Osteoblast (primary cell): ENCODE data around the gene OBSCN. TPM values are rescaled to one million over a fixed set of nuclear protein-coding genes. Genes with fewer than 3 reads are reported as not detected.
"Not testable (repeated sequence)": the region's sequence is repeated elsewhere in the genome, so short reads cannot be mapped to it uniquely, and the experiment has no call there.

Experiments used
- DNase-seq: peaks from one replicate; pipeline ENCODE4 v3.0.0; 2011; ENCODE audit warnings: low spot score, mixed read lengths; ENCODE audit not compliant: insufficient read length; ENCODE audit errors: missing footprints
- H2AFZ ChIP-seq: 2 replicates; pipeline ENCODE4 v1.6.0; 2011; ENCODE audit warnings: mild to moderate bottlenecking, low read length
- H3K27ac ChIP-seq: 2 replicates; pipeline ENCODE4 v1.5.1; 2011; ENCODE audit warnings: mild to moderate bottlenecking, low read depth, low read length, moderate library complexity
- H3K27me3 ChIP-seq: 2 replicates; pipeline ENCODE4 v1.6.0; 2012; ENCODE audit warnings: mild to moderate bottlenecking, control low read depth, inconsistent platforms, low read length, moderate library complexity; ENCODE audit not compliant: insufficient read depth
- H3K36me3 ChIP-seq: 2 replicates; pipeline ENCODE4 v1.5.1; 2011; ENCODE audit warnings: mild to moderate bottlenecking, low read length, control low read depth, moderate library complexity; ENCODE audit not compliant: insufficient read depth
- H3K4me1 ChIP-seq: 2 replicates; pipeline ENCODE4 v1.5.1; 2011; ENCODE audit warnings: mild to moderate bottlenecking, low read length, control low read depth, moderate library complexity; ENCODE audit not compliant: insufficient read depth
- H3K4me2 ChIP-seq: 2 replicates; pipeline ENCODE4 v1.6.0; 2011; ENCODE audit warnings: mild to moderate bottlenecking, low read length; ENCODE audit not compliant: insufficient read depth
- H3K4me3 ChIP-seq: fragments of 200-600 bp; sonication (generic); 3 replicates; pipeline ENCODE4 v1.5.1; 2012; ENCODE audit warnings: mild to moderate bottlenecking, low read length, inconsistent platforms; ENCODE audit not compliant: insufficient read depth
- H3K79me2 ChIP-seq: 2 replicates; pipeline ENCODE4 v1.6.0; 2012; ENCODE audit warnings: mild to moderate bottlenecking, low read length, control low read depth, inconsistent platforms; ENCODE audit not compliant: insufficient read depth
- H3K9me3 ChIP-seq: 2 replicates; pipeline ENCODE4 v1.5.1; 2011; ENCODE audit warnings: low read depth, low read length, control low read depth
- H4K20me1 ChIP-seq: 2 replicates; pipeline ENCODE4 v1.6.0; 2012; ENCODE audit warnings: mild to moderate bottlenecking, low read length, control low read depth; ENCODE audit not compliant: insufficient read depth
- total RNA-seq: library from RNA; depleted of rRNA; stranded (reverse); fragments of >200 nt; gene quantifications from 2 replicates; pipeline ENCODE4 v1.2.3, GENCODE V29; 2012
- TF ChIP-seq, protein P1 (sequence below): IDR thresholded peaks from 2 replicates; pipeline ENCODE4 v1.5.1; 2011; ENCODE audit warnings: mild to moderate bottlenecking, low read depth, low read length, moderate library complexity; ENCODE audit errors: extremely low read depth

OBSCN gene
- total RNA-seq, 1 donor = 2.9 TPM

- H3K4me1 ChIP-seq = peaks cover 17% of the 10 kb centered on the region
- DNase-seq = no peak
- H3K79me2 ChIP-seq = no peaks in the 10 kb centered on the region
- TF ChIP-seq, protein P1, sequence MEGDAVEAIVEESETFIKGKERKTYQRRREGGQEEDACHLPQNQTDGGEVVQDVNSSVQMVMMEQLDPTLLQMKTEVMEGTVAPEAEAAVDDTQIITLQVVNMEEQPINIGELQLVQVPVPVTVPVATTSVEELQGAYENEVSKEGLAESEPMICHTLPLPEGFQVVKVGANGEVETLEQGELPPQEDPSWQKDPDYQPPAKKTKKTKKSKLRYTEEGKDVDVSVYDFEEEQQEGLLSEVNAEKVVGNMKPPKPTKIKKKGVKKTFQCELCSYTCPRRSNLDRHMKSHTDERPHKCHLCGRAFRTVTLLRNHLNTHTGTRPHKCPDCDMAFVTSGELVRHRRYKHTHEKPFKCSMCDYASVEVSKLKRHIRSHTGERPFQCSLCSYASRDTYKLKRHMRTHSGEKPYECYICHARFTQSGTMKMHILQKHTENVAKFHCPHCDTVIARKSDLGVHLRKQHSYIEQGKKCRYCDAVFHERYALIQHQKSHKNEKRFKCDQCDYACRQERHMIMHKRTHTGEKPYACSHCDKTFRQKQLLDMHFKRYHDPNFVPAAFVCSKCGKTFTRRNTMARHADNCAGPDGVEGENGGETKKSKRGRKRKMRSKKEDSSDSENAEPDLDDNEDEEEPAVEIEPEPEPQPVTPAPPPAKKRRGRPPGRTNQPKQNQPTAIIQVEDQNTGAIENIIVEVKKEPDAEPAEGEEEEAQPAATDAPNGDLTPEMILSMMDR = no peak
- no peak overlapping the region for H2AFZ ChIP-seq
- no peaks in the 10 kb centered on the region for H4K20me1 ChIP-seq
- no peaks in the 10 kb centered on the region for H3K27me3 ChIP-seq
- no peak overlapping the region for H3K4me3 ChIP-seq
- no peak overlapping the region for H3K4me2 ChIP-seq
- peaks cover 5% of the 10 kb centered on the region for H3K9me3 ChIP-seq
- H3K36me3 ChIP-seq = no peaks in the 10 kb centered on the region
- H3K27ac ChIP-seq = no peak overlapping the region
Observed at GRCh38 chr1:228225165-228225710, 17.4 kb downstream of the OBSCN start.

GRCh38 chr1:228225740-228226139 lies 17.9 kb downstream of the OBSCN start:
- TF ChIP-seq, protein P1 = no peak
- Histone ChIP-seq H3K9me3 (peaks cover 5% of the 10 kb centered on the region), H4K20me1 (no peaks in the 10 kb centered on the region), H3K27me3 (no peaks in the 10 kb centered on the region), H2AFZ (no peak overlapping the region), H3K4me2 (no peak overlapping the region), H3K79me2 (no peaks in the 10 kb centered on the region), H3K4me3 (no peak overlapping the region), H3K36me3 (no peaks in the 10 kb centered on the region), H3K4me1 (peaks cover 17% of the 10 kb centered on the region), H3K27ac (no peak overlapping the region)
- DNase-seq = no peak

- no peaks in the 10 kb centered on the region for H4K20me1 ChIP-seq
- H3K27me3 ChIP-seq = no peaks in the 10 kb centered on the region
- H3K36me3 ChIP-seq = no peaks in the 10 kb centered on the region
- H3K4me1 ChIP-seq = peaks cover 17% of the 10 kb centered on the region
- no peak overlapping the region for H3K4me3 ChIP-seq
- H3K4me2 ChIP-seq = no peak overlapping the region
- no peak overlapping the region for H3K27ac ChIP-seq
- H3K9me3 ChIP-seq = peaks cover 5% of the 10 kb centered on the region
- H3K79me2 ChIP-seq = no peaks in the 10 kb centered on the region
- TF ChIP-seq, protein P1 = no peak
- H2AFZ ChIP-seq = no peak overlapping the region
- DNase-seq = peak; percentile 48
Observed at GRCh38 chr1:228226141-228226874, 18.5 kb downstream of the OBSCN start.

DNA sequence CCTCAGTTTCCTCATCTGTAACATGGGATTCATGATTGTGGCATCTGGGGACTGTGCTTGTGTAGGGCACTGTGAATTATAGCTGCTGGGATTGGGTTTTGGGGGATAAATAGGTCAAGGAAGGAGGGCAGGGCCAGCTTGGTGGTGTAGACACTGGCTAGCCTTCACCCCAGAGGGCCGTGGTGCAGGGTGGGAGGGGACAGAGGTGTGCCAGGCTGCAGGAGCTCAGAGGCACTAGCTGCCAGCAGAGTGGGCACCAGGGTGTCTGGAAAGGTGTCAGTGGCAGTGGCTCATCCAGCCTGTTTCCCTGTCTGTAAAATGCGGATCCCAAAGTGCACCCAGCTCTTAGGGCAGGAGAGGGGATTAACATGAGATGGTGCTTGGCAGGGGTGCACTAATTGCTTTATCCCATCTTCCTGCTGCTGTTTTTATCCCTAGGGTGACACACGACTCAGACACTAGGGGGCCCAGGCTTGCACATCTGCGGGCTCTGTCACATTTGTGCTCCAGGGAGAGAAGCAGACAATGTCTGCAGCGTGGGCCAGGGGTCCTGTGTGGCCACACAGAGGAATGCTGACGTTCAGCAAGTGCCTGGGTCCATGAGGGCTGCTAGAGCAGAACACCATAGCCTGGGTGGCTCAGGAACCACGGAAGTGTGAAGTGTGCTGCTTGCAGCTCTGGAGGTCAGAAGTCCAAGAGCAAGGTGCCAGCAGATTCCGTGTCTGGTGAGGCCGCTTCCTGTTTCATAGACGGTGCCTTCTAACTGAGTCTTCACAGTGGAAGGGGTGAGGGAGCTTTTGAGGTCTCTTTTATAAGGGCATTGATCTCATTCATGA lies 19.3 kb downstream of the OBSCN start:
- H3K4me1 ChIP-seq = peaks cover 17% of the 10 kb centered on the region
- no peaks in the 10 kb centered on the region for H4K20me1 ChIP-seq
- H3K4me2 ChIP-seq = no peak overlapping the region
- peak; percentile 68 for DNase-seq
- no peak overlapping the region for H3K27ac ChIP-seq
- no peaks in the 10 kb centered on the region for H3K79me2 ChIP-seq
- TF ChIP-seq, protein P1 = peak; percentile 20
- H3K4me3 ChIP-seq = no peak overlapping the region
- H2AFZ ChIP-seq = peak overlapping the region; percentile 49
- no peaks in the 10 kb centered on the region for H3K27me3 ChIP-seq
- no peaks in the 10 kb centered on the region for H3K36me3 ChIP-seq
- peaks cover 5% of the 10 kb centered on the region for H3K9me3 ChIP-seq

DNA sequence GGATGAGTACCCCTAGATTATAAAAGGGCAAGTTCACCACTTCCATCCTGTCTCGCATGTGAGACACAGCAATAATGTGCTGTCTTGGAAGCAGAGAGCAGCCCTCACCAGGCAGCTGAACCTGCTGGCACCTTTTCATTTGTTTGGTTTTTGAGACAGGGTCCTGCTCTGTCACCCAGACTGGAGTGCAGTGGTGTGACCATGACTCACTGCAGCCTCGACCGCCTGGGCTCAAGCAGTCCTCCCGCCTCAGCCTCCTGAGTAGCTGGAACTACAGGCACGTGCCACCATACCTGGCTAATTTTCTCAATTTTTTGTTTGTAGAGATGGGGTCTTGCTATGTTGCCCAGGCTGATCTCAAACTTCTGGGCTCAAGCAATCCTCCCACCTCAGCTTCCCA lies 20.3 kb downstream of the OBSCN start:
- Histone ChIP-seq H3K27ac (peak overlapping the region; percentile 62), H3K4me1 (peaks cover 17% of the 10 kb centered on the region), H3K4me2 (peak overlapping the region; percentile 45)
- not testable (repeated sequence) for H2AFZ ChIP-seq, H3K79me2 ChIP-seq, DNase-seq, H3K27me3 ChIP-seq, H3K9me3 ChIP-seq, H4K20me1 ChIP-seq, H3K36me3 ChIP-seq, H3K4me3 ChIP-seq
